ENCODE results near the gene WASHC2C. TPM values are rescaled to one million over a fixed set of nuclear protein-coding genes. Genes with fewer than 3 reads are reported as not detected.
"Not testable (repeated sequence)": the region's sequence is repeated elsewhere in the genome, so short reads cannot be mapped to it uniquely, and the experiment has no call there.

Gene WASHC2C
- total and polyA plus RNA-seq, 2 of the 8 experiments (the other 6 are each of a cell fraction or from before 2014, with no cell fraction given), result 8.0 to 28.1 TPM

DNA sequence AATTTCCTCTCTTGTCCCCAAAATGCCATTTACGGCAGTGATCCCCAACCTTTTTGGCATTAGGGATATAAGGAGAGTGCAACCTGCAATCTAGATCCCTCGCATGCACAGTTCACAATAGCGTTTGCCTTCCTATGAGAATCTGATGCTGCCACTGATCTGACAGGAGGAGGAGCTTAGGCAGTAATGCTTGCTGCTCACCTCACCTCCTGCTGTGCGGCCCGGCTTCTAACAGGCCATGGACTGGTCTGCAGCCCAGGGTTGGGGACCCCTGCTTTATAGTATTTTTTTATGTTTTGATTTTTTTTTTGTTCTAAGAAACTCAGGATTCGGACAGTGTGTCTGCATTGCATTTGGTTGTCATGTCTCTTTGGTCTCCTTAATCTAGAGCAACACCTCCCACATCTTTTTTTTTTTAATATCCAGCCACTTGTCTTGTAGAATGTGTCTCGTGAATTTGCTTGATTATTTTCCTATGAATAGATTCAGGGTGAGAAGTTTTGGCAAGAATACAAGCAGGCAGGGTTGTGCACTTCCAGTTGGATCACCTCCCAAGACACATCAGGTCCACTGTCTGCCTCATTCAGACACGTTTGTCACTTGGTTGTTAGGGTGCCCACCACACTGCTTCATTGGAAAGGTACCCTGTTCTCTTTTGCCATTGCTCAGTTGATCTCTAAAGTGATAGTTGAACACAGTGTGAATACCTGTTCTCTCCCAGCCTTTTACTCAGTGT, 30.8 kb downstream of the WASHC2C start:
- POLR2A ChIA-PET (ENCODE audit: partially characterized antibody); H3K9me3 ChIP-seq (ENCODE audit: insufficient read depth in 2 of 2, low read depth in 1 of 2, low read length in 1 of 2); H3K4me2 ChIP-seq (ENCODE audit: insufficient read depth in 1 of 2, low read depth in 2 of 2, low read length in 2 of 2); H3K79me1 ChIP-seq (ENCODE audit: low read depth, low read length); H3K79me2 ChIP-seq (ENCODE audit: control insufficient read depth in 1 of 2, insufficient read depth in 2 of 2, low read length in 2 of 2); H4K91ac ChIP-seq (replicated peaks; ENCODE audit: insufficient read length, low read length); H2BK20ac ChIP-seq (ENCODE audit: low read length); FAIRE-seq; H3K23me2 ChIP-seq (ENCODE audit: low read depth, low read length); H2BK12ac ChIP-seq (ENCODE audit: low read depth, low read length); H2BK15ac ChIP-seq (ENCODE audit: low read length); H3K56ac ChIP-seq (replicated peaks; ENCODE audit: insufficient read length, low read depth, low read length); H2AK5ac ChIP-seq (ENCODE audit: low read depth, low read length); H4K8ac ChIP-seq (ENCODE audit: extremely low read depth, insufficient read depth, low read length); H3K14ac ChIP-seq (ENCODE audit: insufficient read length); H3K4ac ChIP-seq (replicated peaks; ENCODE audit: insufficient read length, low read depth, low read length); H3K23ac ChIP-seq (ENCODE audit: insufficient read length); H3K27me3 ChIP-seq (replicated peaks in 1 of 4; ENCODE audit: control insufficient read depth in 3 of 4, extremely low read depth in 1 of 4, insufficient read depth in 3 of 4, low read length in 3 of 4); H3K36me3 ChIP-seq (ENCODE audit: control insufficient read depth in 2 of 4, insufficient read depth in 4 of 4, low read length in 3 of 4); H2BK120ac ChIP-seq (replicated peaks; ENCODE audit: low read depth, low read length); H2BK5ac ChIP-seq (ENCODE audit: low read depth, low read length); H3K27ac ChIP-seq (ENCODE audit: low read depth, low read length); H3K4me1 ChIP-seq (replicated peaks in 1 of 4; ENCODE audit: control insufficient read depth in 3 of 4, insufficient read depth in 4 of 4, low read length in 3 of 4); H4K20me1 ChIP-seq (replicated peaks in 1 of 2; ENCODE audit: control insufficient read depth in 1 of 2, insufficient read depth in 2 of 2, low read length in 2 of 2); H2AFZ ChIP-seq (ENCODE audit: low read length); CTCF ChIA-PET (ENCODE audit: partially characterized antibody); H3K4me3 ChIP-seq (ENCODE audit: extremely low read depth in 1 of 4, insufficient read depth in 2 of 4, low read depth in 3 of 4, low read length in 4 of 4); H4K5ac ChIP-seq (ENCODE audit: insufficient read length, low read depth, low read length); H3K9ac ChIP-seq (replicated peaks in 1 of 4; ENCODE audit: extremely low read depth in 1 of 4, low read depth in 3 of 4, low read length in 3 of 4); H3K18ac ChIP-seq (ENCODE audit: extremely low read depth, low read length): not testable (repeated sequence)
- 90% methylated on average over 8 of the region's 8 CpGs; no CpG with 5 or more reads in 1 of the 2 experiments for WGBS, 2 experiments (ENCODE audit: extremely low coverage in 1 of 2, insufficient coverage in 1 of 2, insufficient read length in 1 of 2, insufficient replicate concordance in 2 of 2, low coverage in 1 of 2, low lambda C conversion rate in 2 of 2, missing lambda C conversion rate in 1 of 2)
- DNase-seq (ENCODE audit: low read depth in 1 of 2, low spot score in 2 of 2), result peak in 1 of 2 experiments; percentile 48

DNA sequence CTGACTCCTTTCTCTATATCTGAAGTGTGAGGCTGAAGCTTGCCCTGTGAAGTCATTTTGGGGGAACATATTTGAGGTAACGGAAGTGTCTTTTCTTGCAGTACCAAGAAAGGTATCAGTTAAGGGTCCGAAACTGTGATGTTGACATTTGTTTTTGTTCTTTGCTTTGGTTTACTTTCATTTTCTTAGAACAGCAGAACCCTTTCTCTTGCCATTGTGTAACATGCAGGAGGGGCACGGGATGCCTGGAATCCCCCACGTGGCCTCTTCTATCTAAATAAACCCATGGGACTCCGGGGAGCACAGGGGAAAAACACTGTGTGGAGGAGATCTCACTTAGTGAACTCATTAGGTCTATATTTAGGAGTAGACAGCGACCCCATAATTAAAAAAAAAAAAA, 34.6 kb downstream of the WASHC2C start:
- FAIRE-seq; POLR2A ChIA-PET (ENCODE audit: partially characterized antibody): not testable (repeated sequence)

More for the DNA sequence above, 34.6 kb downstream of the WASHC2C start:
- H4K20me1 ChIP-seq (replicated peaks in 1 of 2; ENCODE audit: control insufficient read depth in 1 of 2, insufficient read depth in 2 of 2, low read length in 2 of 2); CTCF ChIA-PET (ENCODE audit: partially characterized antibody); H3K9ac ChIP-seq (replicated peaks in 1 of 4; ENCODE audit: extremely low read depth in 1 of 4, low read depth in 3 of 4, low read length in 3 of 4); H3K4ac ChIP-seq (replicated peaks; ENCODE audit: insufficient read length, low read depth, low read length); H3K4me1 ChIP-seq (replicated peaks in 1 of 4; ENCODE audit: control insufficient read depth in 3 of 4, insufficient read depth in 4 of 4, low read length in 3 of 4); H2BK12ac ChIP-seq (ENCODE audit: low read depth, low read length); H3K79me2 ChIP-seq (ENCODE audit: control insufficient read depth in 1 of 2, insufficient read depth in 2 of 2, low read length in 2 of 2); H2AK5ac ChIP-seq (ENCODE audit: low read depth, low read length); H3K79me1 ChIP-seq (ENCODE audit: low read depth, low read length); H4K8ac ChIP-seq (ENCODE audit: extremely low read depth, insufficient read depth, low read length); H2BK120ac ChIP-seq (replicated peaks; ENCODE audit: low read depth, low read length); H3K4me3 ChIP-seq (ENCODE audit: extremely low read depth in 1 of 4, insufficient read depth in 2 of 4, low read depth in 3 of 4, low read length in 4 of 4); H3K23ac ChIP-seq (ENCODE audit: insufficient read length); H2BK5ac ChIP-seq (ENCODE audit: low read depth, low read length); H3K27ac ChIP-seq (ENCODE audit: low read depth, low read length); H3K27me3 ChIP-seq (replicated peaks in 1 of 4; ENCODE audit: control insufficient read depth in 3 of 4, extremely low read depth in 1 of 4, insufficient read depth in 3 of 4, low read length in 3 of 4); H4K5ac ChIP-seq (ENCODE audit: insufficient read length, low read depth, low read length); H3K56ac ChIP-seq (replicated peaks; ENCODE audit: insufficient read length, low read depth, low read length); H3K4me2 ChIP-seq (ENCODE audit: insufficient read depth in 1 of 2, low read depth in 2 of 2, low read length in 2 of 2); H3K9me3 ChIP-seq (ENCODE audit: insufficient read depth in 2 of 2, low read depth in 1 of 2, low read length in 1 of 2); H2BK15ac ChIP-seq (ENCODE audit: low read length); H3K23me2 ChIP-seq (ENCODE audit: low read depth, low read length); DNase-seq (ENCODE audit: low read depth in 1 of 2, low spot score in 2 of 2); H3K36me3 ChIP-seq (ENCODE audit: control insufficient read depth in 2 of 4, insufficient read depth in 4 of 4, low read length in 3 of 4); H3K14ac ChIP-seq (ENCODE audit: insufficient read length); H2BK20ac ChIP-seq (ENCODE audit: low read length); H3K18ac ChIP-seq (ENCODE audit: extremely low read depth, low read length); H4K91ac ChIP-seq (replicated peaks; ENCODE audit: insufficient read length, low read length); H2AFZ ChIP-seq (ENCODE audit: low read length): not testable (repeated sequence)
- 92% methylated on average over 5 of the region's 6 CpGs; no CpG with 5 or more reads in 1 of the 2 experiments for WGBS, 2 experiments (ENCODE audit: extremely low coverage in 1 of 2, insufficient coverage in 1 of 2, insufficient read length in 1 of 2, insufficient replicate concordance in 2 of 2, low coverage in 1 of 2, low lambda C conversion rate in 2 of 2, missing lambda C conversion rate in 1 of 2)
